ENCODE results near the gene ADAMTSL3.

ADAMTSL3 gene, protein sequence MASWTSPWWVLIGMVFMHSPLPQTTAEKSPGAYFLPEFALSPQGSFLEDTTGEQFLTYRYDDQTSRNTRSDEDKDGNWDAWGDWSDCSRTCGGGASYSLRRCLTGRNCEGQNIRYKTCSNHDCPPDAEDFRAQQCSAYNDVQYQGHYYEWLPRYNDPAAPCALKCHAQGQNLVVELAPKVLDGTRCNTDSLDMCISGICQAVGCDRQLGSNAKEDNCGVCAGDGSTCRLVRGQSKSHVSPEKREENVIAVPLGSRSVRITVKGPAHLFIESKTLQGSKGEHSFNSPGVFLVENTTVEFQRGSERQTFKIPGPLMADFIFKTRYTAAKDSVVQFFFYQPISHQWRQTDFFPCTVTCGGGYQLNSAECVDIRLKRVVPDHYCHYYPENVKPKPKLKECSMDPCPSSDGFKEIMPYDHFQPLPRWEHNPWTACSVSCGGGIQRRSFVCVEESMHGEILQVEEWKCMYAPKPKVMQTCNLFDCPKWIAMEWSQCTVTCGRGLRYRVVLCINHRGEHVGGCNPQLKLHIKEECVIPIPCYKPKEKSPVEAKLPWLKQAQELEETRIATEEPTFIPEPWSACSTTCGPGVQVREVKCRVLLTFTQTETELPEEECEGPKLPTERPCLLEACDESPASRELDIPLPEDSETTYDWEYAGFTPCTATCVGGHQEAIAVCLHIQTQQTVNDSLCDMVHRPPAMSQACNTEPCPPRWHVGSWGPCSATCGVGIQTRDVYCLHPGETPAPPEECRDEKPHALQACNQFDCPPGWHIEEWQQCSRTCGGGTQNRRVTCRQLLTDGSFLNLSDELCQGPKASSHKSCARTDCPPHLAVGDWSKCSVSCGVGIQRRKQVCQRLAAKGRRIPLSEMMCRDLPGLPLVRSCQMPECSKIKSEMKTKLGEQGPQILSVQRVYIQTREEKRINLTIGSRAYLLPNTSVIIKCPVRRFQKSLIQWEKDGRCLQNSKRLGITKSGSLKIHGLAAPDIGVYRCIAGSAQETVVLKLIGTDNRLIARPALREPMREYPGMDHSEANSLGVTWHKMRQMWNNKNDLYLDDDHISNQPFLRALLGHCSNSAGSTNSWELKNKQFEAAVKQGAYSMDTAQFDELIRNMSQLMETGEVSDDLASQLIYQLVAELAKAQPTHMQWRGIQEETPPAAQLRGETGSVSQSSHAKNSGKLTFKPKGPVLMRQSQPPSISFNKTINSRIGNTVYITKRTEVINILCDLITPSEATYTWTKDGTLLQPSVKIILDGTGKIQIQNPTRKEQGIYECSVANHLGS (N-terminal part only)

DNA sequence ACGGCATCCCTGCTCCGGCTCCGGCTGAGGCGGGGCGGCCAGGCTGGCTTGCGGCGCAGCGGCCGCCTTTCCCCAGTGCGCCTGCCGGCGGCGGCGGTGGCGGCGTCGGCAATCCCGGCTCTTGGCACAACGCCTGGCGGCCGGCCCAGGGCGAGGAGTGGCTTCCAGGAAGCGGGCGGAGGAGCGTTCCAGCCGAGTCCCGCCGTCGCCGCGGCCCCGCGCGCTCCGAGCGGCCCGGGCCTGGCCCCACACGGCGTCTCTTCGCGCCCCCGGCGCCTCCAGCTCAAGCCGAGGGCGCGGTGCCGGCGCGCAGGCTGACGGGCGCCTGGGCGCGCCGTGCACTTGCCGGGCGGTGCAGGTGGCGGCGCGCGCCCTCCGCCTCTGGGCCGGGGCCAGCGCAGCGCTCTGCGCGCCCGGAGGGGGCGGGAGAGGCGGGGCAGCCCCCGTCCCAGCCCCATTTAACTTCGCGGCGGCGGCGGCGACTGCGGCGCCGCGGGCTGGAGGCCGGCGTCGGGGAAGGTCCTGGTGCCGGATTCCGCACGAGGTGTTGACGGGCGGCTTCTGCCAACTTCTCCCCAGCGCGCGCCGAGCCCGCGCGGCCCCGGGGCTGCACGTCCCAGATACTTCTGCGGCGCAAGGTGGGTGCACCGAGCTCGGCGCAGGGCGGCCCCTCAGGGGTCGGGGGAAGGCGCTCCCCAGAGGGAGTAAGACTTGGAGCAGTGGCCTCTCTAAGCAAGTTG, at the start of gene ADAMTSL3:
Gene ADAMTSL3, plus strand, starts transcription at position 485 of the 740 bp plus-strand sequence. CDS start 1,639 bp downstream, outside the sequence.
- DNase-seq (ENCODE audit: low read depth in 2 of 2) = no peak

DNA sequence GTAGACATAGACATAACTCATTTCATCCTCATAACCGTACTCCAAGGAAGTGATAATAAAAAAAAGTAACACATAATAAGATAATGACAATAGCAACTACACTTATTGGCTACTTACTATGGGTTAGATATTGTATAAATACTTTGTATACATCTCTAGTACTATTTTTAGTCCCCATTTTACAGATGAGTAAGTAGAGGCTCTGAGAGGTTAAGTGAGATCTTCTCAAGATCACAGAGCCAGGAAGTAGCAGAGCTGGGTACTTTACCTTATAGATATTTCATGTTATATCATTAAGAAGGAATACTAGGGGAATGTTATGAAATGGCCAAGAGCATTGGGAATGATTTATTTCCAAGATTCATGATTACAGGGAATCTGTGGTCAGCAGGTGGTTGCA, 49.4 kb upstream of the ADAMTSL3 start:
- DNase-seq (ENCODE audit: low read depth in 2 of 2) = no peak

- no peak for DNase-seq (ENCODE audit: low read depth in 2 of 2)
Observed at GRCh38 chr15:83605111-83605945, 48.6 kb upstream of the ADAMTSL3 start.

DNA sequence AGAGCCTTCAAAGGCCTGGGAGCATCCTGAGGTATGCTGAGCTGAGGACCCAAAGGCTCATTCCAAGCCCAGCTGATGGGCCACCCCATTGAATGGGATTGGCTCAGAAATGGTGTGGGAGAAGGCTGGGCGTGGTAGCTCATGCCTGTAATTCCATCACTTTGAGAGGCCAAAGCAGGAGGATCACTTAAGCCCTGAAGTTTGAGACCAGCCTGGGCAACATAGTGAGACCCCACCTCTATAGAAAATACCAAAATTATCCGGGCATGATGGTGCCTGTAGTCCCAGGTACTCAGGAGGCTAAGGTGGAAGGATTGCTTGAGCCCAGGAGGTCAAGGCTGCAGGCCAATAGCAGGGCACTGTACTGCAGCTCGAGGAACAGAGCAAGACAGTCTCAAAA, 43.8 kb upstream of the ADAMTSL3 start:
- no peak for DNase-seq (ENCODE audit: low read depth in 2 of 2)

DNA sequence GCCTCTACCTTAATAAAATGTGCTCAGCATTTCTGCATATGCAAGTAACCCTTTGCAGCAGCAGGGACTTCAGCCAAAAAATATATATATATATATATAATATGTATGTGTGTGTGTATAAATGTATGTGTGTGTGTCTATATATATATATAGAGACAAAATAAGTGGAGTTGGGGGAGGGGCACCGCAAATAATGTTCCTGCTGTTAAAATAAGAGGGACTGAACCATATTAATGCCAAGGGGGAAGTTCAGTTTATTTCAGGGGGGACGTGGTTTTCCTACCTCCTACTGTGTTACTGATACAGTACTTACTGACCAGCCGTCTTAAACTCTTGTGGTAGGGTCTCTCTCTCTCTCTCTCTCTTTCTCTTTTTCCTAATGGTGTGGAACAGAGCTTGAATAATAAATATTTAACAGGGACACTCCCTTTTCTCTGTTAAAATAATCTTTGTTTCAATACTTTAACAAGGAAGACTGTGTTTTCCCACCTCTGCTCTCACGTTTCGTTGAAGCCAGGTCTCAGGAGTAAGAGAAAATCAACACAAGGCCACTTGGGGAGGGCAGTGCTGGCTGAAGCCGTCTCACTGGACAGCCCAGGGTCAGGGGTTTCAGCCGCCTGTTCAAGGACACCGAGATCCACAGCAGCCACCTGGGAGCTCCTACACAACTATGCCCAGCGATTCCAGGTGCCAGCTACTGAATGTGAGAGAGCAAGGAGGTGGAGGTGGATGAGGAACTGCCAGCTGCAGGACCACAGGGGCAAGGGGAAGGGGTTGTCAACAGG, 42.8 kb upstream of the ADAMTSL3 start:
- DNase-seq (ENCODE audit: low read depth in 2 of 2) = no peak

- no peak for DNase-seq (ENCODE audit: low read depth in 2 of 2)
Observed at GRCh38 chr15:83612226-83612625, 41.7 kb upstream of the ADAMTSL3 start.

- no peak for DNase-seq (ENCODE audit: low read depth in 2 of 2)
Observed at GRCh38 chr15:83612898-83613635, 40.9 kb upstream of the ADAMTSL3 start.

DNA sequence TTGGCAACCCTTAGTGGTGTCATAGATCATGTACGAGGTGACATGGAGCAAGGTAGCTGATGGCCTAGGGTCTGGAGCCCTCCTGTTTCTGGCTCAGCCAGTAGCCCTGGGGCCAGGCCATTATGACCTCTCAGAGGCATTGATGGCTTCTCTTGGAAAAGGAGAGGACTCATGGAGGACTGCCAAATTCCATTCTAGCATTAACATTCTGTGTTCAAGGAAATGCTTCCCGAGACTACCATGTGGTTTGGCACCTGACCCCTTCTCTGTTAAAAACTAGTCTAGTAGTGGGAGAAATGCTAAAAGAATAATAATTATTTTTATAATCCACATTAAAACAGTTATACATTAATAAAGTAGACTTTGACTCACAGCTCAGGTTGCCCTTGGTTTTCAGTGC, 40.2 kb upstream of the ADAMTSL3 start:
- no peak for DNase-seq (ENCODE audit: low read depth in 2 of 2)

DNA sequence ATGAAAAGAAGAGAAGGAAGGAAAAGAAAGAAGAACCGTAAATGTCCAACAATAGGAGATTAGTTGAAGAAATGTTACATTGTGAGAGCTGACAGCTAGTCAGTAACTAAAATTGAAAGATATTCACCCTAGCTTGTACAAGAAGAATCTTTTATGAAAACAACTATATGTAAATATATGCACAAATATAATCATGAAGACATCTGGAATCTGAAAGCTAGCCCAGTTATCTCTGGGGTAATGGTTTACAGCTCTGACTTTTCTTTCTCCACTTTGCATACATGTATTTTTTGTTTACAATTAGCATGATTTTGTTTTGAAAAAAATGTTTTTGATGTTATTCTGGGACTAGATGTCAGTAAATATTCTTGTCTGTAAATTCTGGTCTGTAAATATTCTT, 37.1 kb upstream of the ADAMTSL3 start:
- no peak for DNase-seq (ENCODE audit: low read depth in 2 of 2)

DNA sequence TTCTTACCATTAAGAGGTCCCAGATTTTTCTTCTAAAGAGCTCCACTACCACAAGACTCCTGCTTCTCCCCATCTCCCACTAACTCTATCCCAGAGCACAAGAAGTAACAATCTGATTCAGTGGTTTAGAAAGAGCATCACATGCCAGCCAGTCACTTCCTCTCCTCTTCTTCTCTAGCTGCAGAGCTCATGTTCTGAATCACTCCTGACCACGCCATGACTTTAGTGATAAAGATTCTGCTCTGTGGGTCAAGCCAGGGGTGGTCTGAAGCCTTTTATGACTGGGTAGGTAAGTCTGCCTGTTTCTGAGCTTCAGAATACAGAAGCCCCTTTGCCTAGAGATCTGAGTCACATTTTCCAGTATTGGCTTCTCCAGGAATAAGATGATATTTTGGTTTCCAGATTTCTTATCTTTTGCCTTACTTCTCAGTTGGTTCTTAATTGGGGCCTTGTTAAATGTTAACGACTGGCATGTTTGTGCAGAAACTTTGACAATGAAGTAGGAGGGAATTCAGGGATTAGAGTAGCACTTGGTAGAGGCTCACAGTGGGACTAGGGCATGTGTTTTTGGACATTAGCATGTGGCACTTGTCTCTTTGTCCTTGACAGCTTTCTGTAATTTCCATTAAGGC, 27.6 kb upstream of the ADAMTSL3 start:
- DNase-seq (ENCODE audit: low read depth in 2 of 2) = no peak

DNA sequence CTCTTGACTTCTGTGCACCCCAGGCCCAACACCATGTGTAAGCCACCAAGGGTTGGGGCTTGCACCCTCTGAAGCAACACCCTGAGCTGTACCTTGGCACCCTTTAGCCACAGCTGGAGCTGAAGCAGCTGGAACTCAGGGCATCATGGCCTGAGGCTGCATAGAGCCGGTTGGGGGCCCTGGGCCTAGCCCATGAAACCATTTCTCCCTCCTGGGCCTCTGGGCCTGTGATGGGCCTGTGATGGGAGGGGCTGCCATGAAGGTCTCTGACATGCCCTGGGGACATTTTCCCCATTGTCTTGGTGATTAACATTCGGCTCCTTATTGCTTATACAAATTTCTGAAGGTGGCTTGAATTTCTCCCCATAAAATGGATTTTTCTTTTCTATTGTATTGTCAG, 22.4 kb upstream of the ADAMTSL3 start:
- DNase-seq (ENCODE audit: low read depth in 2 of 2) = no peak

DNA sequence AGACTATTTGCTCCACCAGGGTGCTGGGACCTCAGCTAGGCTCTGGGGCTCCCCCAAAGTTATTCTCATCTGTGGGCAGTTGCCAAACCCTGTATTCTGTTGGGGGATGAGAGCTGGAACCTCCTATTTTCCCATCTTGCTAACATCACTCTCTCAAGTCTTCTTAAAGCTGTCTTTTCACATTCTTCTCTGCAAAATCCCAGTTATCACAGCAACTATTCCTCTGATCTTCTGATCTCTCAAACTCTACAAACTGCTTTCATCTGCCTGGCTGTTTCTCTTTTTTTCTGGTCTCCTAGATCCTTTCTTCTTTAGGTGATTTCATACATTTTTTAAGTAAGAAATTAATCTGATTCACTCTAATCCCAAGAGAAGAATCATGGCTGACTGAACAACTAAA, 10.7 kb upstream of the ADAMTSL3 start:
- no peak for DNase-seq (ENCODE audit: low read depth in 2 of 2)

DNA sequence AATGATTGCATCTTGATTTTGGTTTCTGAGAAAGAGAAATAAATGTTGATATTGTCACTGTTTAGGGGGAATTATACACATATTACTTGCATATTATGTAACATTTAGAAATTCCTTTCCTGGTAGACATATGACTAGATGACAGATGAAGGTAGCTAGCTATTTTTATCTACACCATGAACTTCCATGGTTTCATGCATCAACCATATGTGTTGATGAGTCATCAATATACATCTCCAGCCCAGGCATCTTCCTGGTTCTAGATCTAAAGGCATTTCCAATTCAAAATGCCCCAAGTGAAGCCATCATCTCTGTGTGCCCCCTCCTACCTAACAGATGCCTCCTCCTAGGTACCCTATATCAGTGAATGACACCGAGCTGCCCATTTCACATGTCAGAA, 9.5 kb upstream of the ADAMTSL3 start:
- DNase-seq (ENCODE audit: low read depth in 2 of 2) = no peak

DNA sequence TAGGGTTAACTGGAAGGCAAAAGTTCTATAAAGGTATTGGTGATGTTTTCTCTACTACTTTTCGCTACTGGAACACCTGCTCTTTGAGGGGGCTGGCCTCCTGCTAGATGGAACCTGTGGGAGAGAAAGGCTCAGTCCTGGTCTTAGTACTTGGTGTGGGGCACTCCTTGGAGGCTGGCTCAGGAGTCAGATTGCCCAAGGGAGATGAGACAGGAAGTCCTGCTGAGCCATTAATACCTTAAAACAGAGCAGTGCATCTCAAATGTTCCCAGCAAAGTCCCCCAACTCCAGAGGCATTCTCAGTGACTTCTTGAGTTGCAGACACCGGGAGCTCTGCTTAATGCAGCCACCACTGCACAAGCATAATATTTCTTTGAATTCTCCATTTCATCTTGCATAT, 3.1 kb upstream of the ADAMTSL3 start:
- no peak for DNase-seq (ENCODE audit: low read depth in 2 of 2)

DNA sequence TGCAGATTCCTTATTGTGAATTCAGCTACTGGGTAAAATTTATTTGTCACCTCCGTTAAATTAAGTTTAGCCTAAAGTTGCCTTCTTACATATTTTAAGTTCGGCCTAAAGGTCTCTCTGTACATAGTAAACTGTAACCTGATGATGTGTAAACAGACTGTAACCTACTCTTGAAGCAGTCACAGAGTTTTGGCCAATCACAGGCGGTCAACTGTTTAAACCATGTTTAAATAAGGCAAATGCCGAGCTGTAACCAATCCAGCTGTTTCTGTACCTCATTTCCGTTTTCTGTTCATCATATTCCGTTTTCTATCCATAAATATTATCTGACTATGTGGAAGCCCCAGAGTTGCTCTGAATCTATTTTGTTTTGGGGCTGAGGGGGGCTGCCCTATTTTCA, 2.4 kb upstream of the ADAMTSL3 start:
- no peak for DNase-seq (ENCODE audit: low read depth in 2 of 2)

- DNase-seq (ENCODE audit: low read depth in 2 of 2) = no peak
Observed at GRCh38 chr15:83652626-83653204, 1.2 kb upstream of the ADAMTSL3 start.

GRCh38 chr15:83653288-83653638, 660 bp upstream of the ADAMTSL3 start:
- no peak for DNase-seq (ENCODE audit: low read depth in 2 of 2)

Measured in stimulated activated CD8-positive, alpha-beta memory T cell treated with anti-CD3 and anti-CD28 coated beads, Interleukin-2, amount 100 ng/mL, for 1 hour (primary cell).